Heart right ventricle (tissue), 16 donors: ENCODE data around the gene ZSWIM7. TPM values are rescaled to one million over a fixed set of nuclear protein-coding genes. Genes with fewer than 3 reads are reported as not detected.

ENCODE experiments used
- ATAC-seq, 8 donors: fragments of 200-7000 bp; cut with Tn5 transposase; one replicate each; pipeline ENCODE4 v1.9.1; 2020; ENCODE audit warnings: mild to moderate bottlenecking in 8 of 8, moderate library complexity in 8 of 8, moderate number of reproducible peaks in 1 of 8
- DNase-seq, 2 donors: peaks; one replicate each; pipeline ENCODE4 v3.0.0-alpha.2; 2020
- H3K27ac ChIP-seq, 10 donors: fragments of 200-600 bp; sonication (generic) in 2 of 10; one replicate each; pipeline versions ENCODE4 v1.5.0 to v1.8.0; 2020 to 2022; ENCODE audit warnings: mild to moderate bottlenecking in 3 of 10
- H3K27me3 ChIP-seq, 7 donors: fragments of 200-600 bp; one replicate each; pipeline ENCODE4 v1.8.0; 2021 to 2022; ENCODE audit warnings: mild to moderate bottlenecking in 2 of 7
- H3K36me3 ChIP-seq, 9 donors: fragments of 200-600 bp; sonication (generic) in 1 of 9; one replicate each; pipeline versions ENCODE4 v1.5.0 to v1.8.0; 2020 to 2022; ENCODE audit warnings: mild to moderate bottlenecking in 2 of 9
- H3K4me1 ChIP-seq, 9 donors: fragments of 200-600 bp; sonication (generic) in 1 of 9; one replicate each; pipeline versions ENCODE4 v1.5.0 to v1.8.0; 2020 to 2022; ENCODE audit warnings: mild to moderate bottlenecking in 4 of 9
- H3K4me3 ChIP-seq, 10 donors: fragments of 200-600 bp; sonication (generic) in 2 of 10; one replicate each; pipeline versions ENCODE4 v1.5.0 to v1.8.0; 2020 to 2022; ENCODE audit warnings: mild to moderate bottlenecking in 7 of 10, moderate library complexity in 2 of 10
- H3K9me3 ChIP-seq, 11 donors: fragments of 200-600 bp in 10 of 11; sonication (generic) in 2 of 11; one replicate each; pipeline versions ENCODE4 v1.5.0 to v1.8.0; 2013 to 2022; ENCODE audit warnings: mild to moderate bottlenecking in 2 of 11, control low read depth in 1 of 11, moderate library complexity in 1 of 11
- CTCF ChIP-seq, 9 donors: fragments of 200-600 bp; sonication (generic) in 2 of 9; IDR thresholded peaks; one replicate each; pipeline versions ENCODE4 v1.5.0 to v1.8.0; 2021 to 2022; ENCODE audit warnings: antibody characterized with exemption in 9 of 9, mild to moderate bottlenecking in 5 of 9, moderate library complexity in 1 of 9
- WGBS, 2 donors: extraction: QIAGEN DNeasy Blood & Tissue Kit; methylation state at CpG; one replicate each; pipeline ENCODE4 v1.1.7; 2013; ENCODE audit warnings: inconsistent platforms in 1 of 2; 5-methylcytosine and 5-hydroxymethylcytosine counted together
- intact Hi-C, 10 donors: fragments of 100-400 bp; cut with DNase I; formaldehyde crosslinking; loops; one replicate each; pipeline versions ENCODE4 v1.11.1 to v1.14.2; 2022
- polyA plus RNA-seq, 2 donors: library from polyadenylated mRNA; stranded (reverse); fragments of 200-250 nt; gene quantifications; one replicate each; pipeline ENCODE4 v1.2.3, GENCODE V29; 2013
- total RNA-seq, 10 donors: library from RNA; stranded (reverse); fragmentation: NEBNext Ultra II Directional in 3 of 10; extraction: Animal tissue kit (Norgen Biotek cat#: 25700) in 3 of 10; gene quantifications; one replicate each; pipeline versions ENCODE4 v1.2.1 to v1.2.4, GENCODE V29; 2021 to 2023
- donor health status: Arrhythmogenic right ventricular cardiomyopathy.
- donor health status: ischemic (EF 13 %, LVEDD 7.1; RV severe dilation, severe dysfunction).
- donor health status: healthy with polysubstance abuse.
- donor health status: DM: no; HTN: yes; CAD: no.
- donor health status: DM: no; HTN: no; CAD: no.
- donor health status: ischemic (EF 25% LVEDD 6.9; RV normal size, moderate dysfunction).
- donor health status: ischemic (EF 25% LVEDD 5.7; RV mildly dilated, moderate dysfunction).
- donor health status: healthy.
- donor health status: DM: yes; HTN: yes; CAD: no.
- donor health status: Ischemic cardiomyopathy.
- donor health status: ischemic (EF 35%, LVEDD 5.7; RV mildly dilated, moderate dysfunction).
- donor health status: nonischemic (EF 11% LVEDD 7.7; RV severe dilation, severe dysfunction).
- donor health status: DM: yes; HTN: yes; CAD: no.
- donor health status: PGD.
- donor health status: ischemic (EF 29% LVEDD 5.4; RV normal size, mild dysfunction).
- donor health status: nonischemic (EF 23%, LVEDD 6.1; RV moderate dilation, normal function).

Gene ZSWIM7
- total and polyA plus RNA-seq, 12 donors, result 28.5 to 50.7 (median 34.1) TPM

GRCh38 chr17:15973834-15974233 is 25.7 kb downstream of the ZSWIM7 start:
- TF ChIP-seq CTCF (IDR thresholded peaks at IDR 0.05), result no peak
- intact Hi-C loops, result no loop called here
- H3K4me1 ChIP-seq, result no peaks in the 10 kb centered on the region
- no peaks in the 10 kb centered on the region for H3K9me3 ChIP-seq
- WGBS, 2 donors, result 85 to 88% methylated on average over 6 of the region's 6 CpGs
- DNase-seq, result no peak
- H3K36me3 ChIP-seq, result peaks cover 0 to 56% (median 18%) of the 10 kb centered on the region in 9 donors
- H3K4me3 ChIP-seq, result no peak overlapping the region
- no peak for ATAC-seq
- H3K27ac ChIP-seq, result no peak overlapping the region
- H3K27me3 ChIP-seq, result no peaks in the 10 kb centered on the region

- H3K4me3 ChIP-seq, result no peak overlapping the region
- intact Hi-C loops, result no loop called here
- TF ChIP-seq CTCF (IDR thresholded peaks at IDR 0.05), result no peak
- H3K27ac ChIP-seq, result no peak overlapping the region
- no peak for DNase-seq
- peaks cover 0 to 48% (median 15%) of the 10 kb centered on the region in 9 donors for H3K36me3 ChIP-seq
- no peaks in the 10 kb centered on the region for H3K27me3 ChIP-seq
- H3K9me3 ChIP-seq, result no peaks in the 10 kb centered on the region
- H3K4me1 ChIP-seq, result no peaks in the 10 kb centered on the region
- ATAC-seq, result no peak
Measured at GRCh38 chr17:15973016-15973415, 26.5 kb downstream of the ZSWIM7 start.

- intact Hi-C loops, result no loop called here
- TF ChIP-seq CTCF (IDR thresholded peaks at IDR 0.05), result no peak
- no peaks in the 10 kb centered on the region for H3K27me3 ChIP-seq
Measured at GRCh38 chr17:15972497-15972951, 27.0 kb downstream of the ZSWIM7 start.

GRCh38 chr17:15971882-15972281 is 27.6 kb downstream of the ZSWIM7 start:
- intact Hi-C loops, result no loop called here
- WGBS, 2 donors, result 95 to 97% methylated on average over 5 of the region's 5 CpGs
- ATAC-seq (no peak), DNase-seq (no peak)
- Histone ChIP-seq H3K27me3 (no peaks in the 10 kb centered on the region), H3K4me3 (no peak overlapping the region), H3K9me3 (no peaks in the 10 kb centered on the region), H3K4me1 (peaks cover 0 to 9% (median 4%) of the 10 kb centered on the region in 9 donors), H3K27ac (no peak overlapping the region), H3K36me3 (peaks cover 0 to 37% (median 6%) of the 10 kb centered on the region in 9 donors)
- TF ChIP-seq CTCF (IDR thresholded peaks at IDR 0.05), result no peak

More at GRCh38 chr17:15972497-15972951, 27.0 kb downstream of the ZSWIM7 start:
- no peak overlapping the region for H3K27ac ChIP-seq
- H3K36me3 ChIP-seq, result peaks cover 0 to 43% (median 10%) of the 10 kb centered on the region in 9 donors
- 92 to 93% methylated on average over 4 of the region's 4 CpGs for WGBS, 2 donors
- H3K4me1 ChIP-seq, result peaks cover 0 to 3% (median 0%) of the 10 kb centered on the region in 9 donors
- no peak overlapping the region for H3K4me3 ChIP-seq
- ATAC-seq, result no peak
- no peak for DNase-seq
- H3K9me3 ChIP-seq, result no peaks in the 10 kb centered on the region
